Ascending aorta (tissue), 2 donors: ENCODE data around the gene OXER1. TPM values are rescaled to one million over a fixed set of nuclear protein-coding genes. Genes with fewer than 3 reads are reported as not detected.

Experiments
- DNase-seq, 2 donors: peaks; one replicate each; pipeline ENCODE4 v3.0.0-alpha.2; 2019; ENCODE audit warnings: low spot score in 2 of 2
- H3K27ac ChIP-seq, 2 donors: fragments of 200-600 bp; sonication (generic); one replicate each; pipeline ENCODE4 v1.5.1; 2016 to 2017; ENCODE audit warnings: mild to moderate bottlenecking in 1 of 2
- H3K27me3 ChIP-seq: fragments of 200-600 bp; sonication (generic); one replicate; pipeline ENCODE4 v1.5.1; 2017
- H3K36me3 ChIP-seq, 2 donors: fragments of 200-600 bp; sonication (generic); one replicate each; pipeline ENCODE4 v1.5.1; 2016
- H3K4me1 ChIP-seq, 2 donors: fragments of 200-600 bp; sonication (generic); one replicate each; pipeline ENCODE4 v1.5.1; 2016 to 2017; ENCODE audit warnings: mild to moderate bottlenecking in 1 of 2
- H3K4me3 ChIP-seq, 2 donors: fragments of 200-600 bp; sonication (generic); one replicate each; pipeline ENCODE4 v1.5.1; 2016 to 2017; ENCODE audit warnings: mild to moderate bottlenecking in 1 of 2
- H3K9me3 ChIP-seq, 2 donors: fragments of 200-600 bp; sonication (generic); one replicate each; pipeline ENCODE4 v1.5.1; 2016
- CTCF ChIP-seq, 3 experiments: fragments of 200-600 bp in 2 of 3; fragments of 450-650 bp in 1 of 3; sonication (generic) in 2 of 3; IDR thresholded peaks; one replicate each; pipeline ENCODE4 v1.5.1; 2016 to 2019; ENCODE audit warnings: antibody characterized with exemption in 3 of 3, mild to moderate bottlenecking in 1 of 3, moderate library complexity in 1 of 3
- intact Hi-C: fragments of 100-400 bp; cut with DNase I; formaldehyde crosslinking; loops from one replicate; pipeline ENCODE4 v1.15.1; 2023
- total RNA-seq: library from RNA; depleted of rRNA; stranded (reverse); fragments of >200 nt; gene quantifications from one replicate; pipeline ENCODE4 v1.1.0, GENCODE V29; 2016

Gene OXER1
- total RNA-seq, 1 donor from 2014 or later = 0.32 TPM

GRCh38 chr2:42721898-42722297 lies 42.0 kb downstream of the OXER1 start:
- peak overlapping the region in 1 of 2 donors; percentile 49 for H3K27ac ChIP-seq
- intact Hi-C loops = no loop called here

GRCh38 chr2:42714686-42715085 lies 49.2 kb downstream of the OXER1 start:
- intact Hi-C loops = no loop called here
- H3K36me3 ChIP-seq = peaks cover 0 to 1% of the 10 kb centered on the region in 2 donors
- no peak for TF ChIP-seq CTCF (IDR thresholded peaks at IDR 0.05)

More at GRCh38 chr2:42721898-42722297, 42.0 kb downstream of the OXER1 start:
- no peaks in the 10 kb centered on the region for H3K9me3 ChIP-seq
- no peak overlapping the region for H3K4me3 ChIP-seq
- no peaks in the 10 kb centered on the region for H3K27me3 ChIP-seq
- no peaks in the 10 kb centered on the region for H3K4me1 ChIP-seq
- no peak for DNase-seq
- TF ChIP-seq CTCF (IDR thresholded peaks at IDR 0.05) = no peak
- peaks cover 0 to 6% of the 10 kb centered on the region in 2 donors for H3K36me3 ChIP-seq

GRCh38 chr2:42713920-42714319 lies 50.0 kb downstream of the OXER1 start:
- no peak for DNase-seq
- no peak overlapping the region for H3K27ac ChIP-seq
- intact Hi-C loops = no loop called here

More at GRCh38 chr2:42714686-42715085, 49.2 kb downstream of the OXER1 start:
- no peaks in the 10 kb centered on the region for H3K27me3 ChIP-seq
- no peak overlapping the region for H3K27ac ChIP-seq
- H3K9me3 ChIP-seq = no peaks in the 10 kb centered on the region
- DNase-seq = no peak
- H3K4me3 ChIP-seq = no peak overlapping the region
- no peaks in the 10 kb centered on the region for H3K4me1 ChIP-seq

GRCh38 chr2:42712934-42713333 lies 51.0 kb downstream of the OXER1 start:
- intact Hi-C loops = no loop called here
- Histone ChIP-seq H3K27ac (no peak overlapping the region), H3K4me3 (no peak overlapping the region), H3K4me1 (no peaks in the 10 kb centered on the region), H3K9me3 (no peaks in the 10 kb centered on the region), H3K27me3 (no peaks in the 10 kb centered on the region), H3K36me3 (peaks cover 0 to 13% of the 10 kb centered on the region in 2 donors)
- no peak for DNase-seq
- no peak for TF ChIP-seq CTCF (IDR thresholded peaks at IDR 0.05)

More at GRCh38 chr2:42713920-42714319, 50.0 kb downstream of the OXER1 start:
- H3K4me3 ChIP-seq = no peak overlapping the region
- no peaks in the 10 kb centered on the region for H3K27me3 ChIP-seq
- H3K4me1 ChIP-seq = no peaks in the 10 kb centered on the region
- no peaks in the 10 kb centered on the region for H3K9me3 ChIP-seq
- peaks cover 0 to 9% of the 10 kb centered on the region in 2 donors for H3K36me3 ChIP-seq
- no peak for TF ChIP-seq CTCF (IDR thresholded peaks at IDR 0.05)

Other genes with a start within 250 kb of the OXER1 start
- 59.2 TPM for gene MTA3, start 195.5 kb downstream of the OXER1 start, total RNA-seq
- gene HAAO, start 28.4 kb upstream of the OXER1 start, total RNA-seq = 7.2 TPM